ENCODE results near the gene BIK. TPM values are rescaled to one million over a fixed set of nuclear protein-coding genes. Genes with fewer than 3 reads are reported as not detected.

Gene BIK
- total and polyA plus RNA-seq, 2 experiments from 2014 or later = 9.6 to 9.8 TPM

DNA sequence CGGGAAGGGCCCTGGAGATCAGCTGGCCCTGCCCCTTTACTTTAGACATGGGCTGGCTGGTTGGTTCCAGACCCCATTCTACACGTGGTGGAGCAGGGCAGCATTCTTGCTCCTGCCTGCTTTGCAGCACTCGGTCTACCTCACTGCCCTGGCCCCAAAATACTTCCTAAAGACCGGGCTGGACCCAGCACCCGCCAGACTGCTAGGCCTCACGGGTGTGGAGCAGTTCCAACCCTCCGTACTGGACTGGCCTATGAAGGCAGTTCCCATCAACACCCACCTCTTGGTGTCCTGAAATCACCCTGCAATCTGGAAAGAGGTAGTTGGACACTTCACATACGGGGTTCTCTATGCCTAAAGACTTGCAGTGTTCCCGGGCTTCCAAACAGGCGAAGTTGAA, 26.3 kb downstream of the BIK start (continued):
- TF ChIP-seq, protein P1, sequence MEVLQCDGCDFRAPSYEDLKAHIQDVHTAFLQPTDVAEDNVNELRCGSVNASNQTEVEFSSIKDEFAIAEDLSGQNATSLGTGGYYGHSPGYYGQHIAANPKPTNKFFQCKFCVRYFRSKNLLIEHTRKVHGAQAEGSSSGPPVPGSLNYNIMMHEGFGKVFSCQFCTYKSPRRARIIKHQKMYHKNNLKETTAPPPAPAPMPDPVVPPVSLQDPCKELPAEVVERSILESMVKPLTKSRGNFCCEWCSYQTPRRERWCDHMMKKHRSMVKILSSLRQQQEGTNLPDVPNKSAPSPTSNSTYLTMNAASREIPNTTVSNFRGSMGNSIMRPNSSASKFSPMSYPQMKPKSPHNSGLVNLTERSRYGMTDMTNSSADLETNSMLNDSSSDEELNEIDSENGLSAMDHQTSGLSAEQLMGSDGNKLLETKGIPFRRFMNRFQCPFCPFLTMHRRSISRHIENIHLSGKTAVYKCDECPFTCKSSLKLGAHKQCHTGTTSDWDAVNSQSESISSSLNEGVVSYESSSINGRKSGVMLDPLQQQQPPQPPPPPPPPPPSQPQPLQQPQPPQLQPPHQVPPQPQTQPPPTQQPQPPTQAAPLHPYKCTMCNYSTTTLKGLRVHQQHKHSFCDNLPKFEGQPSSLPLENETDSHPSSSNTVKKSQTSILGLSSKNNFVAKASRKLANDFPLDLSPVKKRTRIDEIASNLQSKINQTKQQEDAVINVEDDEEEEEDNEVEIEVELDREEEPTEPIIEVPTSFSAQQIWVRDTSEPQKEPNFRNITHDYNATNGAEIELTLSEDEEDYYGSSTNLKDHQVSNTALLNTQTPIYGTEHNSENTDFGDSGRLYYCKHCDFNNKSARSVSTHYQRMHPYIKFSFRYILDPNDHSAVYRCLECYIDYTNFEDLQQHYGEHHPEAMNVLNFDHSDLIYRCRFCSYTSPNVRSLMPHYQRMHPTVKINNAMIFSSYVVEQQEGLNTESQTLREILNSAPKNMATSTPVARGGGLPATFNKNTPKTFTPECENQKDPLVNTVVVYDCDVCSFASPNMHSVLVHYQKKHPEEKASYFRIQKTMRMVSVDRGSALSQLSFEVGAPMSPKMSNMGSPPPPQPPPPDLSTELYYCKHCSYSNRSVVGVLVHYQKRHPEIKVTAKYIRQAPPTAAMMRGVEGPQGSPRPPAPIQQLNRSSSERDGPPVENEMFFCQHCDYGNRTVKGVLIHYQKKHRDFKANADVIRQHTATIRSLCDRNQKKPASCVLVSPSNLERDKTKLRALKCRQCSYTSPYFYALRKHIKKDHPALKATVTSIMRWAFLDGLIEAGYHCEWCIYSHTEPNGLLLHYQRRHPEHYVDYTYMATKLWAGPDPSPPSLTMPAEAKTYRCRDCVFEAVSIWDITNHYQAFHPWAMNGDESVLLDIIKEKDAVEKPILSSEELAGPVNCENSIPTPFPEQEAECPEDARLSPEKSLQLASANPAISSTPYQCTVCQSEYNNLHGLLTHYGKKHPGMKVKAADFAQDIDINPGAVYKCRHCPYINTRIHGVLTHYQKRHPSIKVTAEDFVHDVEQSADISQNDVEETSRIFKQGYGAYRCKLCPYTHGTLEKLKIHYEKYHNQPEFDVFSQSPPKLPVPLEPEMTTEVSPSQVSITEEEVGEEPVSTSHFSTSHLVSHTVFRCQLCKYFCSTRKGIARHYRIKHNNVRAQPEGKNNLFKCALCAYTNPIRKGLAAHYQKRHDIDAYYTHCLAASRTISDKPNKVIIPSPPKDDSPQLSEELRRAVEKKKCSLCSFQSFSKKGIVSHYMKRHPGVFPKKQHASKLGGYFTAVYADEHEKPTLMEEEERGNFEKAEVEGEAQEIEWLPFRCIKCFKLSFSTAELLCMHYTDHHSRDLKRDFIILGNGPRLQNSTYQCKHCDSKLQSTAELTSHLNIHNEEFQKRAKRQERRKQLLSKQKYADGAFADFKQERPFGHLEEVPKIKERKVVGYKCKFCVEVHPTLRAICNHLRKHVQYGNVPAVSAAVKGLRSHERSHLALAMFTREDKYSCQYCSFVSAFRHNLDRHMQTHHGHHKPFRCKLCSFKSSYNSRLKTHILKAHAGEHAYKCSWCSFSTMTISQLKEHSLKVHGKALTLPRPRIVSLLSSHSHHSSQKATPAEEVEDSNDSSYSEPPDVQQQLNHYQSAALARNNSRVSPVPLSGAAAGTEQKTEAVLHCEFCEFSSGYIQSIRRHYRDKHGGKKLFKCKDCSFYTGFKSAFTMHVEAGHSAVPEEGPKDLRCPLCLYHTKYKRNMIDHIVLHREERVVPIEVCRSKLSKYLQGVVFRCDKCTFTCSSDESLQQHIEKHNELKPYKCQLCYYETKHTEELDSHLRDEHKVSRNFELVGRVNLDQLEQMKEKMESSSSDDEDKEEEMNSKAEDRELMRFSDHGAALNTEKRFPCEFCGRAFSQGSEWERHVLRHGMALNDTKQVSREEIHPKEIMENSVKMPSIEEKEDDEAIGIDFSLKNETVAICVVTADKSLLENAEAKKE (CRISPR knock-in tag; IDR thresholded peaks at IDR 0.05) = no peak
- no peak for TF ChIP-seq STAT1 (IDR thresholded peaks at IDR 0.05; ENCODE audit: unreplicated experiment)
- TF ChIP-seq, protein P2, sequence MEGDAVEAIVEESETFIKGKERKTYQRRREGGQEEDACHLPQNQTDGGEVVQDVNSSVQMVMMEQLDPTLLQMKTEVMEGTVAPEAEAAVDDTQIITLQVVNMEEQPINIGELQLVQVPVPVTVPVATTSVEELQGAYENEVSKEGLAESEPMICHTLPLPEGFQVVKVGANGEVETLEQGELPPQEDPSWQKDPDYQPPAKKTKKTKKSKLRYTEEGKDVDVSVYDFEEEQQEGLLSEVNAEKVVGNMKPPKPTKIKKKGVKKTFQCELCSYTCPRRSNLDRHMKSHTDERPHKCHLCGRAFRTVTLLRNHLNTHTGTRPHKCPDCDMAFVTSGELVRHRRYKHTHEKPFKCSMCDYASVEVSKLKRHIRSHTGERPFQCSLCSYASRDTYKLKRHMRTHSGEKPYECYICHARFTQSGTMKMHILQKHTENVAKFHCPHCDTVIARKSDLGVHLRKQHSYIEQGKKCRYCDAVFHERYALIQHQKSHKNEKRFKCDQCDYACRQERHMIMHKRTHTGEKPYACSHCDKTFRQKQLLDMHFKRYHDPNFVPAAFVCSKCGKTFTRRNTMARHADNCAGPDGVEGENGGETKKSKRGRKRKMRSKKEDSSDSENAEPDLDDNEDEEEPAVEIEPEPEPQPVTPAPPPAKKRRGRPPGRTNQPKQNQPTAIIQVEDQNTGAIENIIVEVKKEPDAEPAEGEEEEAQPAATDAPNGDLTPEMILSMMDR (conservative IDR thresholded peaks at IDR 0.05; ENCODE audit: low read depth in 2 of 2) = no peak
- no peak for TF ChIP-seq ZNF331 (CRISPR knock-in tag; IDR thresholded peaks at IDR 0.05; ENCODE audit: low read depth)
- no peak for TF ChIP-seq EZH2phosphoT487 (IDR thresholded peaks at IDR 0.05; ENCODE audit: unreplicated experiment)
- TF ChIP-seq, protein P3, sequence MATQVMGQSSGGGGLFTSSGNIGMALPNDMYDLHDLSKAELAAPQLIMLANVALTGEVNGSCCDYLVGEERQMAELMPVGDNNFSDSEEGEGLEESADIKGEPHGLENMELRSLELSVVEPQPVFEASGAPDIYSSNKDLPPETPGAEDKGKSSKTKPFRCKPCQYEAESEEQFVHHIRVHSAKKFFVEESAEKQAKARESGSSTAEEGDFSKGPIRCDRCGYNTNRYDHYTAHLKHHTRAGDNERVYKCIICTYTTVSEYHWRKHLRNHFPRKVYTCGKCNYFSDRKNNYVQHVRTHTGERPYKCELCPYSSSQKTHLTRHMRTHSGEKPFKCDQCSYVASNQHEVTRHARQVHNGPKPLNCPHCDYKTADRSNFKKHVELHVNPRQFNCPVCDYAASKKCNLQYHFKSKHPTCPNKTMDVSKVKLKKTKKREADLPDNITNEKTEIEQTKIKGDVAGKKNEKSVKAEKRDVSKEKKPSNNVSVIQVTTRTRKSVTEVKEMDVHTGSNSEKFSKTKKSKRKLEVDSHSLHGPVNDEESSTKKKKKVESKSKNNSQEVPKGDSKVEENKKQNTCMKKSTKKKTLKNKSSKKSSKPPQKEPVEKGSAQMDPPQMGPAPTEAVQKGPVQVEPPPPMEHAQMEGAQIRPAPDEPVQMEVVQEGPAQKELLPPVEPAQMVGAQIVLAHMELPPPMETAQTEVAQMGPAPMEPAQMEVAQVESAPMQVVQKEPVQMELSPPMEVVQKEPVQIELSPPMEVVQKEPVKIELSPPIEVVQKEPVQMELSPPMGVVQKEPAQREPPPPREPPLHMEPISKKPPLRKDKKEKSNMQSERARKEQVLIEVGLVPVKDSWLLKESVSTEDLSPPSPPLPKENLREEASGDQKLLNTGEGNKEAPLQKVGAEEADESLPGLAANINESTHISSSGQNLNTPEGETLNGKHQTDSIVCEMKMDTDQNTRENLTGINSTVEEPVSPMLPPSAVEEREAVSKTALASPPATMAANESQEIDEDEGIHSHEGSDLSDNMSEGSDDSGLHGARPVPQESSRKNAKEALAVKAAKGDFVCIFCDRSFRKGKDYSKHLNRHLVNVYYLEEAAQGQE (IDR thresholded peaks at IDR 0.05; ENCODE audit: unreplicated experiment) = no peak
- no peak for TF ChIP-seq ZNF114 (CRISPR knock-in tag; IDR thresholded peaks at IDR 0.05)
